Cardiac fibroblast (primary cell): Measurements from ENCODE around the gene COL4A2.
A peak's percentile ranks its signal among the peaks of the same experiment; 100 is the strongest.

Source experiments
- DNase-seq, 2 donors: peaks; one replicate each; pipeline versions ENCODE4 v3.0.0 to v3.0.0-alpha.2; 2010; ENCODE audit warnings: low read depth in 2 of 2
- H3K4me3 ChIP-seq, 2 donors: replicated peaks in 1 of 2; 1 replicate in 1 of 2; 2 replicates in 1 of 2; pipeline ENCODE4 v1.5.1; 2011; ENCODE audit warnings: low read depth in 2 of 2, low read length in 2 of 2, mild to moderate bottlenecking in 2 of 2, moderate library complexity in 1 of 2
- TF ChIP-seq, protein P1 (sequence below): IDR thresholded peaks from one replicate; pipeline ENCODE4 v1.5.1; 2011; ENCODE audit warnings: low read depth, mild to moderate bottlenecking, low read length, inconsistent platforms

COL4A2 gene

GRCh38 chr13:110347535-110348308, 40.6 kb downstream of the COL4A2 start:
- peak overlapping the region in 1 of 2 donors; percentile 8 for H3K4me3 ChIP-seq
- TF ChIP-seq, protein P1, sequence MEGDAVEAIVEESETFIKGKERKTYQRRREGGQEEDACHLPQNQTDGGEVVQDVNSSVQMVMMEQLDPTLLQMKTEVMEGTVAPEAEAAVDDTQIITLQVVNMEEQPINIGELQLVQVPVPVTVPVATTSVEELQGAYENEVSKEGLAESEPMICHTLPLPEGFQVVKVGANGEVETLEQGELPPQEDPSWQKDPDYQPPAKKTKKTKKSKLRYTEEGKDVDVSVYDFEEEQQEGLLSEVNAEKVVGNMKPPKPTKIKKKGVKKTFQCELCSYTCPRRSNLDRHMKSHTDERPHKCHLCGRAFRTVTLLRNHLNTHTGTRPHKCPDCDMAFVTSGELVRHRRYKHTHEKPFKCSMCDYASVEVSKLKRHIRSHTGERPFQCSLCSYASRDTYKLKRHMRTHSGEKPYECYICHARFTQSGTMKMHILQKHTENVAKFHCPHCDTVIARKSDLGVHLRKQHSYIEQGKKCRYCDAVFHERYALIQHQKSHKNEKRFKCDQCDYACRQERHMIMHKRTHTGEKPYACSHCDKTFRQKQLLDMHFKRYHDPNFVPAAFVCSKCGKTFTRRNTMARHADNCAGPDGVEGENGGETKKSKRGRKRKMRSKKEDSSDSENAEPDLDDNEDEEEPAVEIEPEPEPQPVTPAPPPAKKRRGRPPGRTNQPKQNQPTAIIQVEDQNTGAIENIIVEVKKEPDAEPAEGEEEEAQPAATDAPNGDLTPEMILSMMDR: no peak
- peak; percentile 96 to 99 for DNase-seq

GRCh38 chr13:110348309-110349105, 41.4 kb downstream of the COL4A2 start:
- TF ChIP-seq, protein P1: no peak
- DNase-seq: no peak
- no peak overlapping the region for H3K4me3 ChIP-seq

- TF ChIP-seq, protein P1: no peak
- no peak overlapping the region for H3K4me3 ChIP-seq
- no peak for DNase-seq
These were observed 42.2 kb downstream of the COL4A2 start for GRCh38 chr13:110349239-110349638.

DNA sequence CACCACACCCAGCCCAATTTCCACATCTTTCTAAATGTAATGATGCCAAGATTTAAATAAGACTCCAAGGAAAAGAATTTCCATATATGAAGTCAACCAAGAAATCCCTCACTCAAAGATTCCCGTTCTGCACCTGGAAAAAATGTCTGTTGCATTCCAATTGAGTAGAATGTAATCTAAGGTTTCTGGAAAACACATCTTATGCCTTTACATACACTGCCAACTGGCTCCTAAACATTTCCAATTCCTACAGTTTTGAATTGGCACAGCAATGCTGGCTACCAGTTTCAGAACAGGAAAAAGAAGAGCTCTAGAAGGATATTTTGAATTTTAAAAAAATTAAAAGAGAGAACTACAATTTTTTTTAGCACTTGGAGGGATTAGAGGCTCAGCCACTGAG, 43.0 kb downstream of the COL4A2 start:
- no peak overlapping the region for H3K4me3 ChIP-seq
- TF ChIP-seq, protein P1: no peak
- DNase-seq: no peak

DNA sequence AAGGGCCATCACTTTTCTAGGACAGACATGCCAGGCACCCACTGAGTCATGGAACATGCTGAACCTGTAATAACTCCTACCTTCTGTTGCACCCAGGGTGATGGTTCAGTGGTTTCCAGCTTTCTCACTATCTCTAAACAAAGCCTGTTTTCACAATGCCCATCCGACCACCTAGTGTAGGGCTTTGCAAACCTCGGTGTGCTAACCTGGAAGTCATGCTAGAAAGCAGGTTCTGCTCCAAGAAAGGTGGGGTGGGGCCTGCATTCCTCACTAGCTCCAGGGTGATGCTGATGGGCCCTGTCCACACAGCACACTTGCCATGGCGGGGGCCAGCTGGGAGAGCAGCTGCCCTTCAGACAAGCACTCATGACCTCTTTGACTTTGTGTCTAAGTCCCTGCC, 43.4 kb downstream of the COL4A2 start:
- DNase-seq: no peak
- TF ChIP-seq, protein P1: no peak
- no peak overlapping the region for H3K4me3 ChIP-seq

- TF ChIP-seq, protein P1: no peak
- H3K4me3 ChIP-seq: no peak overlapping the region
- DNase-seq: no peak
These were observed 44.7 kb downstream of the COL4A2 start for GRCh38 chr13:110351636-110352420.
